Neural cell (in vitro differentiated cells): ENCODE results near the gene RBM11. TPM values are rescaled to one million over a fixed set of nuclear protein-coding genes. Genes with fewer than 3 reads are reported as not detected.
"Not testable (repeated sequence)": the region's sequence is repeated elsewhere in the genome, so short reads cannot be mapped to it uniquely, and the experiment has no call there.

ENCODE experiments used
- H2AFZ ChIP-seq: fragments of 200-600, 300-800 bp; sonication (generic), shearing (Covaris generic); 2 replicates; pipeline ENCODE4 v1.6.0; 2014; ENCODE audit warnings: low read depth, mild to moderate bottlenecking, antibody characterized with exemption, low read length, moderate library complexity
- H3F3A ChIP-seq: fragments of 200-600 bp; shearing (Covaris generic); 2 replicates; pipeline ENCODE4 v1.6.1; 2016; ENCODE audit warnings: mild to moderate bottlenecking, moderate library complexity, mixed read lengths, antibody characterized with exemption, low read length; ENCODE audit not compliant: insufficient read depth, poor library complexity, severe bottlenecking
- H3K27ac ChIP-seq: fragments of 200-600, 300-800 bp; sonication (generic), shearing (Covaris generic); 2 replicates; pipeline ENCODE4 v1.5.1; 2014; ENCODE audit warnings: mild to moderate bottlenecking, low read length, moderate library complexity
- H3K27me3 ChIP-seq: fragments of 300-800, 200-600 bp; sonication (generic), shearing (Covaris generic); 2 replicates; pipeline ENCODE4 v1.6.0; 2014; ENCODE audit warnings: mild to moderate bottlenecking, low read depth, low read length, moderate library complexity; ENCODE audit not compliant: insufficient read depth
- H3K36me3 ChIP-seq: fragments of 300-800, 200-600 bp; sonication (generic), shearing (Covaris generic); 2 replicates; pipeline ENCODE4 v1.5.1; 2014; ENCODE audit warnings: mild to moderate bottlenecking, antibody characterized with exemption, low read length, moderate library complexity; ENCODE audit not compliant: insufficient read depth
- H3K4me2 ChIP-seq: fragments of 300-800, 200-600 bp; sonication (generic), shearing (Covaris generic); 2 replicates; pipeline ENCODE4 v1.6.0; 2014; ENCODE audit warnings: mild to moderate bottlenecking, low read length
- H3K4me3 ChIP-seq: fragments of 300-800, 200-600 bp; sonication (generic), shearing (Covaris generic); 2 replicates; pipeline ENCODE4 v1.5.1; 2014; ENCODE audit warnings: mild to moderate bottlenecking, low read length, moderate library complexity
- H3K79me2 ChIP-seq: fragments of 200-600 bp; shearing (Covaris generic); replicated peaks from 2 replicates; pipeline ENCODE4 v1.6.0; 2014; ENCODE audit warnings: mild to moderate bottlenecking, low read length, moderate library complexity; ENCODE audit not compliant: insufficient read depth
- H3K9ac ChIP-seq: fragments of 300-800, 200-600 bp; sonication (generic), shearing (Covaris generic); 2 replicates; pipeline ENCODE4 v1.6.1; 2016; ENCODE audit warnings: mild to moderate bottlenecking, low read length, mixed read lengths
- H3K9me2 ChIP-seq: fragments of 200-600 bp; shearing (Covaris generic); 2 replicates; pipeline ENCODE4 v1.6.1; 2016; ENCODE audit warnings: mild to moderate bottlenecking, low read length, mixed read lengths; ENCODE audit not compliant: insufficient read depth
- H3K9me3 ChIP-seq: fragments of 200-600, 300-800 bp; sonication (generic), shearing (Covaris generic); 2 replicates; pipeline ENCODE4 v1.6.1; 2016; ENCODE audit warnings: mild to moderate bottlenecking, mixed run types, low read length, moderate library complexity, mixed read lengths
- H4K20me1 ChIP-seq: fragments of 200-600 bp; shearing (Covaris generic); 2 replicates; pipeline ENCODE4 v1.6.1; 2016; ENCODE audit warnings: mild to moderate bottlenecking, mixed run types; ENCODE audit not compliant: insufficient read depth
- EP300 ChIP-seq: fragments of 450-650 bp; conservative IDR thresholded peaks from 2 replicates; pipeline ENCODE4 v1.6.1; 2014; ENCODE audit warnings: antibody characterized with exemption, mild to moderate bottlenecking, moderate library complexity; ENCODE audit not compliant: poor library complexity, severe bottlenecking
- EZH2 ChIP-seq: fragments of 200-600, 300-800 bp; shearing (Covaris generic), sonication (generic); IDR thresholded peaks from 2 replicates; pipeline ENCODE4 v1.6.1; 2014; ENCODE audit warnings: antibody characterized with exemption, low read length, borderline replicate concordance, mild to moderate bottlenecking; ENCODE audit not compliant: insufficient read depth, poor library complexity, severe bottlenecking
- MXI1 ChIP-seq: fragments of 450-650 bp; conservative IDR thresholded peaks from 2 replicates; pipeline ENCODE4 v1.6.1; 2014; ENCODE audit warnings: antibody characterized with exemption, mild to moderate bottlenecking; ENCODE audit not compliant: poor library complexity, severe bottlenecking
- POLR2AphosphoS5 ChIP-seq: IDR thresholded peaks from 2 replicates; pipeline ENCODE4 v1.6.1; 2012
- RAD21 ChIP-seq: fragments of 450-650 bp; conservative IDR thresholded peaks from 2 replicates; pipeline ENCODE4 v1.6.1; 2014; ENCODE audit warnings: antibody characterized with exemption, mild to moderate bottlenecking, moderate library complexity
- REST ChIP-seq: IDR thresholded peaks from 2 replicates; pipeline ENCODE4 v1.6.1; 2012; ENCODE audit warnings: borderline replicate concordance
- SMC3 ChIP-seq: fragments of 450-650 bp; conservative IDR thresholded peaks from 2 replicates; pipeline ENCODE4 v1.6.1; 2014; ENCODE audit warnings: antibody characterized with exemption, mild to moderate bottlenecking, moderate library complexity; ENCODE audit not compliant: poor library complexity
- TAF1 ChIP-seq: IDR thresholded peaks from 2 replicates; pipeline ENCODE4 v1.6.1; 2012; ENCODE audit warnings: low read depth
- polyA minus RNA-seq: library from RNA; depleted of rRNA, polyadenylated mRNA; stranded (reverse); fragments of >200 nt; gene quantifications from 2 replicates; pipeline ENCODE4 v1.2.3, GENCODE V29; 2014
- polyA plus RNA-seq: library from polyadenylated mRNA; depleted of rRNA; stranded (reverse); fragments of >200 nt; gene quantifications from 2 replicates; pipeline ENCODE4 v1.2.3, GENCODE V29; 2014
- TF ChIP-seq, protein P1 (sequence below): fragments of 450-650 bp; IDR thresholded peaks from 2 replicates; pipeline ENCODE4 v1.5.1; 2014; ENCODE audit warnings: antibody characterized with exemption, mild to moderate bottlenecking, moderate library complexity; ENCODE audit not compliant: poor library complexity, severe bottlenecking

Gene RBM11
- 17.1 and 20.0 TPM in 2 replicates for polyA plus RNA-seq
- 12.6 and 13.6 TPM in 2 replicates for polyA minus RNA-seq

- Histone ChIP-seq H3F3A (no peaks in the 10 kb centered on the region), H3K4me3 (peak within 1 kb of the TSS; percentile 86), H4K20me1 (no peaks in the 10 kb centered on the region), H3K4me2 (peak within 1 kb of the TSS; percentile 59), H2AFZ (peak within 1 kb of the TSS; percentile 74), H3K79me2 (no peaks in the 10 kb centered on the region), H3K9ac (peak within 1 kb of the TSS; percentile 69), H3K9me3 (no peaks in the 10 kb centered on the region), H3K36me3 (no peaks in the 10 kb centered on the region), H3K9me2 (no peaks in the 10 kb centered on the region), H3K27me3 (peaks cover 4% of the 10 kb centered on the region), H3K27ac (no peak within 1 kb of the TSS)
- TF ChIP-seq REST: no peak
- TF ChIP-seq EZH2: no peak
- TF ChIP-seq TAF1: no peak
- no peak for TF ChIP-seq SMC3
- TF ChIP-seq, protein P1, sequence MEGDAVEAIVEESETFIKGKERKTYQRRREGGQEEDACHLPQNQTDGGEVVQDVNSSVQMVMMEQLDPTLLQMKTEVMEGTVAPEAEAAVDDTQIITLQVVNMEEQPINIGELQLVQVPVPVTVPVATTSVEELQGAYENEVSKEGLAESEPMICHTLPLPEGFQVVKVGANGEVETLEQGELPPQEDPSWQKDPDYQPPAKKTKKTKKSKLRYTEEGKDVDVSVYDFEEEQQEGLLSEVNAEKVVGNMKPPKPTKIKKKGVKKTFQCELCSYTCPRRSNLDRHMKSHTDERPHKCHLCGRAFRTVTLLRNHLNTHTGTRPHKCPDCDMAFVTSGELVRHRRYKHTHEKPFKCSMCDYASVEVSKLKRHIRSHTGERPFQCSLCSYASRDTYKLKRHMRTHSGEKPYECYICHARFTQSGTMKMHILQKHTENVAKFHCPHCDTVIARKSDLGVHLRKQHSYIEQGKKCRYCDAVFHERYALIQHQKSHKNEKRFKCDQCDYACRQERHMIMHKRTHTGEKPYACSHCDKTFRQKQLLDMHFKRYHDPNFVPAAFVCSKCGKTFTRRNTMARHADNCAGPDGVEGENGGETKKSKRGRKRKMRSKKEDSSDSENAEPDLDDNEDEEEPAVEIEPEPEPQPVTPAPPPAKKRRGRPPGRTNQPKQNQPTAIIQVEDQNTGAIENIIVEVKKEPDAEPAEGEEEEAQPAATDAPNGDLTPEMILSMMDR: no peak
- no peak for TF ChIP-seq MXI1
- peak; percentile 37 for TF ChIP-seq POLR2AphosphoS5
- TF ChIP-seq RAD21: no peak
- TF ChIP-seq EP300: peak; percentile 38
Observed at GRCh38 chr21:14215971-14216641, at the start of gene RBM11. RBM11 (plus strand) TSS chr21:14216157; CDS start chr21:14216187, 30 bp downstream.

DNA sequence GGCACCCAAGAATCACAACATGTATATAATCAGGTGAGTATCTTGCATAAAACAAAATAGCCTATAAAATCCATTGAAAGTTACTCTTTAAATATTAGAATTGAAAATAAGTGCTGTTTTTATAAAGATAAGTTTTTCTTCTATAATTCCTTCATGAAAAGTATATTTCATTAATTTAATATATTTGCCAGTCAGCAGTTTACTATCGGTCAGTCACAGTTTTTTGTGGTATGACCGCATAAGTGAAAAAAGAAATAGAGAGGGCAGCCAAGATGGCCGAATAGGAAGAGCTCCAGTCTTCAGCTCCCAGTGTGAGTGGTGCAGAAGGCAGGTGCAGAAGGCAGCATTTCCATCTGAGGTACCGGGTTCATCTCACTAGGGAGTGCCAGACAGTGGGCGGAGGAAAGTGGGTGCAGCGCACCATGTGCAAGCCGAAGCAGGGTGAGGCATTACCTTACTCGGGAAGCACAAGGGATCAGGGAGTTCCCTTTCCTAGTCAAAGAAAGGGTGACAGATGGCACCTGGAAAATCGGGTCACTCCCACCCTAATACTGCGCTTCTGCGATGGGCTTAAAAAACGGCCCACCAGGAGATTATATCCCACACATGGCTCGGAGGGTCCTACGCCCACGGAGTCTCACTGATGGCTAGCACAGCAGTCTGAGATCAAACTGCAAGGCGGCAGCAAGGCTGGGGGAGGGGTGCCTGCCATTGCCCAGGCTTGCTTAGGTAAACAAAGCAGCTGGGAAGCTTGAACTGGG lies 49.3 kb upstream of the RBM11 start:
- not testable (repeated sequence) for H3K79me2 ChIP-seq, H2AFZ ChIP-seq, H3K9ac ChIP-seq, H3K36me3 ChIP-seq, H3K4me2 ChIP-seq, H3K9me3 ChIP-seq, H3K27ac ChIP-seq, H3K27me3 ChIP-seq, H3F3A ChIP-seq, H3K4me3 ChIP-seq, H4K20me1 ChIP-seq, H3K9me2 ChIP-seq
